Thyroid gland (tissue), 4 donors: ENCODE results near the gene PCBD1.

Experiments used
- CTCF ChIP-seq, 6 experiments: fragments of 200-600 bp in 3 of 6; fragments of 450-650 bp in 3 of 6; sonication (generic) in 3 of 6; IDR thresholded peaks; one replicate each; pipeline ENCODE4 v1.5.1; 2016 to 2019; ENCODE audit warnings: antibody characterized with exemption in 6 of 6, mild to moderate bottlenecking in 2 of 6, inconsistent platforms in 1 of 6, moderate library complexity in 1 of 6
- POLR2A ChIP-seq, 2 donors: fragments of 450-650 bp; IDR thresholded peaks; one replicate each; pipeline ENCODE4 v1.6.1; 2017; ENCODE audit warnings: antibody characterized with exemption in 2 of 2, mild to moderate bottlenecking in 2 of 2, moderate library complexity in 1 of 2

- TF ChIP-seq CTCF (IDR thresholded peaks at IDR 0.05) (no peak), POLR2A (IDR thresholded peaks at IDR 0.05) (no peak)
These were observed 9.2 kb downstream of the PCBD1 start for GRCh38 chr10:70879207-70879606.
